ENCODE data around the gene TUBGCP6. TPM values are rescaled to one million over a fixed set of nuclear protein-coding genes. Genes with fewer than 3 reads are reported as not detected.
A peak's percentile ranks its signal among the peaks of the same experiment; 100 is the strongest.

TUBGCP6 gene
- total and polyA plus RNA-seq, 8 donors = 37.8 to 112 (median 50.2) TPM

- TF ChIP-seq CTCF (IDR thresholded peaks at IDR 0.05) (no peak), POLR2AphosphoS5 (IDR thresholded peaks at IDR 0.05) (no peak), POLR2A (IDR thresholded peaks at IDR 0.05) (no peak), EP300 (IDR thresholded peaks at IDR 0.05) (no peak)
- Histone ChIP-seq H3K4me3 (peak overlapping the region; percentile 27 to 45 (median 38)), H3K27ac (peak overlapping the region; percentile 94 to 96 (median 95)), H3K27me3 (peaks cover 0 to 6% (median 0%) of the 10 kb centered on the region in 3 donors), H3K36me3 (peaks cover 28 to 40% (median 34%) of the 10 kb centered on the region in 4 donors), H3K9me3 (no peaks in the 10 kb centered on the region), H3K4me1 (peaks cover 82 to 100% (median 97%) of the 10 kb centered on the region in 4 donors)
- no peak for DNase-seq
- 14 to 27% (median 24%) methylated on average over 19 to 29 of the region's 29 CpGs for WGBS, 5 donors
- intact Hi-C loops (cut with DNase I; ENCODE audit: low total_unique reads) = no loop called here
Measured at GRCh38 chr22:50292643-50293440, 48.0 kb upstream of the TUBGCP6 start.

GRCh38 chr22:50289942-50290630, 45.3 kb upstream of the TUBGCP6 start:
- Histone ChIP-seq H3K4me3 (no peak overlapping the region), H3K27me3 (peaks cover 0 to 6% (median 0%) of the 10 kb centered on the region in 3 donors), H3K4me1 (peaks cover 78 to 94% (median 90%) of the 10 kb centered on the region in 4 donors), H3K36me3 (peaks cover 50 to 64% (median 58%) of the 10 kb centered on the region in 4 donors), H3K9me3 (no peaks in the 10 kb centered on the region), H3K27ac (peak overlapping the region; percentile 94 to 96 (median 95))
- TF ChIP-seq POLR2A (IDR thresholded peaks at IDR 0.05) (no peak), CTCF (IDR thresholded peaks at IDR 0.05) (no peak), POLR2AphosphoS5 (IDR thresholded peaks at IDR 0.05) (no peak), EP300 (IDR thresholded peaks at IDR 0.05) (no peak)
- DNase-seq = no peak
- intact Hi-C loops (cut with DNase I; ENCODE audit: low total_unique reads) = no loop called here
- WGBS, 5 donors = 62 to 75% (median 72%) methylated on average over 24 to 37 of the region's 37 CpGs

GRCh38 chr22:50289151-50289941, 44.5 kb upstream of the TUBGCP6 start:
- Histone ChIP-seq H3K4me1 (peaks cover 75 to 93% (median 88%) of the 10 kb centered on the region in 4 donors), H3K4me3 (no peak overlapping the region), H3K27me3 (peaks cover 0 to 6% (median 0%) of the 10 kb centered on the region in 3 donors), H3K36me3 (peaks cover 56 to 71% (median 64%) of the 10 kb centered on the region in 4 donors), H3K9me3 (no peaks in the 10 kb centered on the region), H3K27ac (peak overlapping the region; percentile 87 to 95 (median 95))
- intact Hi-C loops (cut with DNase I; ENCODE audit: low total_unique reads) = no loop called here
- DNase-seq = no peak
- no peak for TF ChIP-seq POLR2AphosphoS5 (IDR thresholded peaks at IDR 0.05)
- TF ChIP-seq POLR2A (IDR thresholded peaks at IDR 0.05) = no peak
- no peak for TF ChIP-seq EP300 (IDR thresholded peaks at IDR 0.05)
- TF ChIP-seq CTCF (IDR thresholded peaks at IDR 0.05) = no peak
- 77 to 89% (median 85%) methylated on average over 33 to 57 of the region's 57 CpGs for WGBS, 5 donors

GRCh38 chr22:50287731-50288130, 42.9 kb upstream of the TUBGCP6 start:
- no peaks in the 10 kb centered on the region for H3K27me3 ChIP-seq
- no peaks in the 10 kb centered on the region for H3K9me3 ChIP-seq
- peak overlapping the region; percentile 87 to 95 (median 94) for H3K27ac ChIP-seq
- no peak for DNase-seq
- TF ChIP-seq EP300 (IDR thresholded peaks at IDR 0.05) (no peak), CTCF (IDR thresholded peaks at IDR 0.05) (no peak), POLR2A (IDR thresholded peaks at IDR 0.05) (no peak), POLR2AphosphoS5 (IDR thresholded peaks at IDR 0.05) (no peak)
- WGBS, 5 donors = 90 to 94% (median 93%) methylated on average over 16 to 31 of the region's 31 CpGs
- peaks cover 70 to 91% (median 84%) of the 10 kb centered on the region in 4 donors for H3K4me1 ChIP-seq
- peaks cover 70 to 87% (median 80%) of the 10 kb centered on the region in 4 donors for H3K36me3 ChIP-seq
- intact Hi-C loops (cut with DNase I; ENCODE audit: low total_unique reads) = no loop called here
- no peak overlapping the region for H3K4me3 ChIP-seq

Data from stomach (tissue), 9 donors.